H9 (cell line): ENCODE results near the gene FAM217A. TPM values are rescaled to one million over a fixed set of nuclear protein-coding genes. Genes with fewer than 3 reads are reported as not detected.

ENCODE experiments used
- DNase-seq: peaks from one replicate; pipeline ENCODE4 v3.0.0-alpha.2; 2017
- H2AFZ ChIP-seq: one replicate; pipeline ENCODE4 v1.6.1; 2013; ENCODE audit warnings: mild to moderate bottlenecking, low read length, control low read depth, moderate library complexity
- H2AK5ac ChIP-seq: 2 replicates; pipeline ENCODE4 v1.6.1; 2013; ENCODE audit warnings: low read length, control low read depth, mixed read lengths; ENCODE audit not compliant: insufficient read length
- H2BK120ac ChIP-seq: one replicate; pipeline ENCODE4 v1.6.1; 2013; ENCODE audit warnings: low read depth, mild to moderate bottlenecking, low read length, control low read depth, inconsistent platforms; ENCODE audit not compliant: poor library complexity, severe bottlenecking
- H2BK12ac ChIP-seq: 2 replicates; pipeline ENCODE4 v1.6.1; 2013; ENCODE audit warnings: low read length, control low read depth, mixed read lengths, low read depth; ENCODE audit not compliant: insufficient read length
- H2BK15ac ChIP-seq: 2 replicates; pipeline ENCODE4 v1.6.1; 2013; ENCODE audit warnings: low read depth, low read length, control low read depth
- H2BK20ac ChIP-seq: one replicate; pipeline ENCODE4 v1.6.1; 2013; ENCODE audit warnings: low read depth, mild to moderate bottlenecking, low read length, control low read depth, inconsistent platforms; ENCODE audit not compliant: poor library complexity, severe bottlenecking
- H2BK5ac ChIP-seq: 2 replicates; pipeline ENCODE4 v1.6.1; 2013; ENCODE audit warnings: low read length, control low read depth, mixed read lengths; ENCODE audit not compliant: insufficient read length
- H3K14ac ChIP-seq: 2 replicates; pipeline ENCODE4 v1.6.1; 2013; ENCODE audit warnings: low read length, control low read depth; ENCODE audit not compliant: insufficient read depth
- H3K18ac ChIP-seq: 2 replicates; pipeline ENCODE4 v1.6.1; 2013; ENCODE audit warnings: low read depth, mild to moderate bottlenecking, mixed read lengths, low read length, control low read depth; ENCODE audit not compliant: insufficient read length
- H3K23ac ChIP-seq: 2 replicates; pipeline ENCODE4 v1.6.1; 2013; ENCODE audit warnings: low read length, control low read depth, mixed read lengths, low read depth; ENCODE audit not compliant: insufficient read length
- H3K23me2 ChIP-seq: 2 replicates; pipeline ENCODE4 v1.6.1; 2013; ENCODE audit warnings: low read depth, mild to moderate bottlenecking, mixed read lengths, low read length, control low read depth; ENCODE audit not compliant: insufficient read length, poor library complexity, severe bottlenecking
- H3K27ac ChIP-seq: 2 replicates; pipeline ENCODE4 v1.5.1; 2013; ENCODE audit warnings: low read length, control low read depth, mixed read lengths, low read depth; ENCODE audit not compliant: insufficient read length
- H3K27me3 ChIP-seq: 2 replicates; pipeline ENCODE4 v1.6.1; 2013; ENCODE audit warnings: low read length, control low read depth, inconsistent platforms; ENCODE audit not compliant: insufficient read depth
- H3K4ac ChIP-seq: 2 replicates; pipeline ENCODE4 v1.6.1; 2013; ENCODE audit warnings: low read depth, mild to moderate bottlenecking, control low read depth, inconsistent platforms, low read length, moderate library complexity
- H3K4me1 ChIP-seq: 2 replicates; pipeline ENCODE4 v1.6.1; 2013; ENCODE audit warnings: low read length, control low read depth, inconsistent platforms; ENCODE audit not compliant: insufficient read depth
- H3K4me2 ChIP-seq: 2 replicates; pipeline ENCODE4 v1.6.1; 2013; ENCODE audit warnings: low read length, control low read depth, mixed read lengths; ENCODE audit not compliant: insufficient read length, insufficient read depth
- H3K56ac ChIP-seq: 2 replicates; pipeline ENCODE4 v1.6.1; 2013; ENCODE audit warnings: low read depth, mild to moderate bottlenecking, mixed read lengths, low read length, control low read depth; ENCODE audit not compliant: insufficient read length
- H3K79me1 ChIP-seq: 2 replicates; pipeline ENCODE4 v1.6.1; 2013; ENCODE audit warnings: low read depth, mild to moderate bottlenecking, moderate library complexity, low read length, control low read depth, inconsistent platforms; ENCODE audit not compliant: insufficient read depth, poor library complexity, severe bottlenecking
- H3K79me2 ChIP-seq: 2 replicates; pipeline ENCODE4 v1.6.1; 2013; ENCODE audit warnings: low read length, control low read depth, inconsistent platforms; ENCODE audit not compliant: insufficient read depth
- H3K9ac ChIP-seq: 2 replicates; pipeline ENCODE4 v1.6.1; 2013; ENCODE audit warnings: low read length, control low read depth, mixed read lengths; ENCODE audit not compliant: insufficient read length; ENCODE audit errors: extremely low read depth
- H3K9me3 ChIP-seq: one replicate; pipeline ENCODE4 v1.6.1; 2013; ENCODE audit warnings: low read depth, low read length, inconsistent platforms; ENCODE audit not compliant: control insufficient read depth
- H3T11ph ChIP-seq: one replicate; pipeline ENCODE4 v1.6.1; 2013; ENCODE audit warnings: mild to moderate bottlenecking, low read length, control low read depth, inconsistent platforms
- H4K20me1 ChIP-seq: one replicate; pipeline ENCODE4 v1.6.1; 2013; ENCODE audit not compliant: control insufficient read depth, insufficient read length, insufficient read depth
- H4K5ac ChIP-seq: 2 replicates; pipeline ENCODE4 v1.6.1; 2013; ENCODE audit warnings: low read depth, mild to moderate bottlenecking, mixed read lengths, low read length, control low read depth; ENCODE audit not compliant: insufficient read length
- H4K8ac ChIP-seq: replicated peaks from 2 replicates; pipeline ENCODE4 v1.6.1; 2013; ENCODE audit warnings: low read length, control low read depth, mixed read lengths, low read depth; ENCODE audit not compliant: insufficient read length
- H4K91ac ChIP-seq: 2 replicates; pipeline ENCODE4 v1.6.1; 2013; ENCODE audit warnings: low read depth, mild to moderate bottlenecking, moderate library complexity, mixed read lengths, low read length, control low read depth; ENCODE audit not compliant: insufficient read length
- H3K27ac Mint-ChIP-seq, 3 experiments: 2 replicates in 2 of 3; 3 replicates in 1 of 3; pipeline ENCODE4 v1.8.0; 2020 to 2021; ENCODE audit warnings: mixed read lengths in 3 of 3, mild to moderate bottlenecking in 1 of 3, moderate library complexity in 1 of 3
- H3K27me3 Mint-ChIP-seq: 2 replicates; pipeline ENCODE4 v1.8.0; 2021; ENCODE audit warnings: low read depth, mild to moderate bottlenecking, moderate library complexity, mixed read lengths
- H3K36me3 Mint-ChIP-seq, 3 experiments: 2 replicates in 2 of 3; 3 replicates in 1 of 3; pipeline ENCODE4 v1.8.0; 2020 to 2021; ENCODE audit warnings: low read depth in 3 of 3, mixed read lengths in 3 of 3; ENCODE audit not compliant: insufficient read depth in 1 of 3
- H3K4me1 Mint-ChIP-seq, 2 experiments: 2 replicates each; pipeline ENCODE4 v1.8.0; 2020; ENCODE audit warnings: mixed read lengths in 2 of 2
- H3K4me3 Mint-ChIP-seq, 2 experiments: 2 replicates in 1 of 2; 3 replicates in 1 of 2; pipeline ENCODE4 v1.8.0; 2020 to 2021; ENCODE audit warnings: mild to moderate bottlenecking in 2 of 2, mixed read lengths in 2 of 2, moderate library complexity in 1 of 2
- H3K9me3 Mint-ChIP-seq, 2 experiments: 2 replicates in 1 of 2; 3 replicates in 1 of 2; pipeline ENCODE4 v1.8.0; 2020; ENCODE audit warnings: mild to moderate bottlenecking in 2 of 2, mixed read lengths in 2 of 2, moderate library complexity in 1 of 2
- WGBS: extraction: QIAGEN DNeasy Blood & Tissue Kit; methylation state at CpG from one replicate; pipeline ENCODE4 v1.1.7; 2013; ENCODE audit warnings: missing lambda C conversion rate, low lambda C conversion rate, mixed read lengths; ENCODE audit not compliant: insufficient read length; ENCODE audit errors: extremely low coverage; 5-methylcytosine and 5-hydroxymethylcytosine counted together
- total RNA-seq: library from RNA; stranded (reverse); gene quantifications from 2 replicates; pipeline ENCODE4 v1.2.1, GENCODE V29; 2021
- TF ChIP-seq, protein P1 (sequence below): fragments of 200-600 bp; sonication (generic); conservative IDR thresholded peaks from 3 replicates; pipeline ENCODE4 v1.8.0; 2021; ENCODE audit warnings: antibody characterized with exemption, mild to moderate bottlenecking

The FAM217A gene
- total RNA-seq, 1 experiment from 2014 or later: not detected

DNA sequence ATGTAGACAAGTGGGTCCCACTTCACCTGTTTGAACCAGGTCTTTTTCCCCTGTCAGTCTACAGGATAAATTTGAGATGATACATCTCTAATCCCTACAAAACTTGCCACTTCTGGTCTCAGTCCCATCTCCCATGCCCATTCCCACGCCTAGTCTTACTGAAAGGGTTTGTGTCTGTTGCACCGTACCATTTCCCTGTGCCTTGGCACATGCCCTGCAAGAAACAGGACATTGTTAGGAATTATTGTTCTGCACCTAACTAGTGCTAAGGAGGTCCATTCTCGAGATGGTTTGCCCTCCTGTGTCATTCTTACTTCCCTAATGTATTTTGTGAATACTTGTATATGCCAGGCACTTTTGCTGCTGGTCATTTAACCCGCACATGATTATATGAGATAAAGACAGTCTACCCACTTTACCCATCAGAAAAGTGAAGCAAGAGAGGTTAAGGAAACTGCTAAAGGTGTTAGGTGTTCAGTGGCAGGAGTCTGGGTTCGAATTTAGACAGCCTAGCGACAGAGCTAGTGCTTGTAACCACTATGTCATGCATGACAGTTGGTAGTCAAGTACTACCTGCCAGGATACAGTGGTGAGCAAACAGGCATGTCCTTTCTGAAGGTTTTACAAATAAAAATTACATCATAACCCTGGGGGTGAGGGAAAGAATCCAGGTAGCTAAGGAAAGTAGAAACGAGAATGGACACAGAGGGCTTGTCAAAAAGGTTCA, 12.7 kb downstream of the FAM217A start:
- TF ChIP-seq, protein P1, sequence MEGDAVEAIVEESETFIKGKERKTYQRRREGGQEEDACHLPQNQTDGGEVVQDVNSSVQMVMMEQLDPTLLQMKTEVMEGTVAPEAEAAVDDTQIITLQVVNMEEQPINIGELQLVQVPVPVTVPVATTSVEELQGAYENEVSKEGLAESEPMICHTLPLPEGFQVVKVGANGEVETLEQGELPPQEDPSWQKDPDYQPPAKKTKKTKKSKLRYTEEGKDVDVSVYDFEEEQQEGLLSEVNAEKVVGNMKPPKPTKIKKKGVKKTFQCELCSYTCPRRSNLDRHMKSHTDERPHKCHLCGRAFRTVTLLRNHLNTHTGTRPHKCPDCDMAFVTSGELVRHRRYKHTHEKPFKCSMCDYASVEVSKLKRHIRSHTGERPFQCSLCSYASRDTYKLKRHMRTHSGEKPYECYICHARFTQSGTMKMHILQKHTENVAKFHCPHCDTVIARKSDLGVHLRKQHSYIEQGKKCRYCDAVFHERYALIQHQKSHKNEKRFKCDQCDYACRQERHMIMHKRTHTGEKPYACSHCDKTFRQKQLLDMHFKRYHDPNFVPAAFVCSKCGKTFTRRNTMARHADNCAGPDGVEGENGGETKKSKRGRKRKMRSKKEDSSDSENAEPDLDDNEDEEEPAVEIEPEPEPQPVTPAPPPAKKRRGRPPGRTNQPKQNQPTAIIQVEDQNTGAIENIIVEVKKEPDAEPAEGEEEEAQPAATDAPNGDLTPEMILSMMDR: no peak
- H3K27me3 ChIP-seq: no peaks in the 10 kb centered on the region
- no peak overlapping the region for H2AFZ ChIP-seq
- no peak overlapping the region for H2BK15ac ChIP-seq
- no peak overlapping the region for H3K9ac ChIP-seq
- H4K5ac ChIP-seq: no peak overlapping the region
- no peak overlapping the region for H2BK5ac ChIP-seq
- no peak overlapping the region for H3K56ac ChIP-seq
- no peak overlapping the region for H3K14ac ChIP-seq
- H2AK5ac ChIP-seq: no peak overlapping the region
- no peak for DNase-seq
- Mint-ChIP-seq H3K4me1 (peaks cover 7% of the 10 kb centered on the region in 2 experiments), H3K4me3 (no peak overlapping the region), H3K9me3 (no peaks in the 10 kb centered on the region), H3K36me3 (peaks cover 10 to 41% (median 37%) of the 10 kb centered on the region in 3 experiments; a peak in 6 of 7 replicates), H3K27me3 (no peaks in the 10 kb centered on the region), H3K27ac (peak overlapping the region in 2 of 3 experiments; percentile 23 to 24; a peak in 4 of 7 replicates)
- H3K9me3 ChIP-seq: no peaks in the 10 kb centered on the region
- H3K23me2 ChIP-seq: no peaks in the 10 kb centered on the region
- H3K4me2 ChIP-seq: no peak overlapping the region
- no peak overlapping the region for H2BK12ac ChIP-seq
- H4K20me1 ChIP-seq: no peaks in the 10 kb centered on the region
- H3K79me1 ChIP-seq: no peaks in the 10 kb centered on the region
- no peak overlapping the region for H4K8ac ChIP-seq
- no peak overlapping the region for H4K91ac ChIP-seq
- H3K27ac ChIP-seq: no peak overlapping the region
- WGBS: no CpG with 5 or more reads among the region's 7 CpGs
- no peak overlapping the region for H2BK120ac ChIP-seq
- H3K18ac ChIP-seq: no peak overlapping the region
- no peak overlapping the region for H2BK20ac ChIP-seq
- no peak overlapping the region for H3T11ph ChIP-seq
- H3K79me2 ChIP-seq: no peaks in the 10 kb centered on the region
- no peaks in the 10 kb centered on the region for H3K4me1 ChIP-seq
- H3K23ac ChIP-seq: no peak overlapping the region
- no peak overlapping the region for H3K4ac ChIP-seq
